GM12872 (cell line): ENCODE measurements around the gene BORCS5.

ENCODE experiments used
- TF ChIP-seq, protein P1 (sequence below): IDR thresholded peaks from 3 replicates; pipeline ENCODE4 v1.5.1; 2011; ENCODE audit warnings: low read depth, mild to moderate bottlenecking, low read length, moderate library complexity; ENCODE audit not compliant: insufficient read depth

The BORCS5 gene

DNA sequence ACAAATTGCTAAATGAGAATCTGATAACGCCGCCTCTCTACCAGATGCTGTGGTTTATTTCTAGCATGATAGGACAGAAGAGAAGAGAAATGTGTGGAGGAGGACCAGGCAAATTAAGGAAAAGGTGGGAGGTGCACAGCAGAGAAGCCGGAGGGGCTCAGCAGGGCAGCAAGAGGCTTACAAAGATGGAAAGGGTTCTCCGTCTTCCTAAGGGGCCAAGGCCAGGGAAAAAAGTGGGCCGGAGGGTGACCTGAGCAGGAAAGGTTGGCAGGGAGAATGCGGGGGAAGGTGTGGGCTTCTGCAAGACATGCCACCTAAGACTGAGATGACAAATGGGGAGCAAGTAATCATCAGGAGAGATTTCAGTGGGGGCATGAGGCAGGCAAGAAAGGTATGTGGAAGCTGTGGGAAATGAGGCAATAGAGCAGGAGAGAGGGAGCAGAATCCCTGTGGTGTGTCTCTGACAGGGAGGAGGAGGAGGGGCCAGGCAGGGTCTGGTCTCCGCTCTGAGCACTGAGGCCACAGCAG lies 25.6 kb upstream of the BORCS5 start:
- TF ChIP-seq, protein P1, sequence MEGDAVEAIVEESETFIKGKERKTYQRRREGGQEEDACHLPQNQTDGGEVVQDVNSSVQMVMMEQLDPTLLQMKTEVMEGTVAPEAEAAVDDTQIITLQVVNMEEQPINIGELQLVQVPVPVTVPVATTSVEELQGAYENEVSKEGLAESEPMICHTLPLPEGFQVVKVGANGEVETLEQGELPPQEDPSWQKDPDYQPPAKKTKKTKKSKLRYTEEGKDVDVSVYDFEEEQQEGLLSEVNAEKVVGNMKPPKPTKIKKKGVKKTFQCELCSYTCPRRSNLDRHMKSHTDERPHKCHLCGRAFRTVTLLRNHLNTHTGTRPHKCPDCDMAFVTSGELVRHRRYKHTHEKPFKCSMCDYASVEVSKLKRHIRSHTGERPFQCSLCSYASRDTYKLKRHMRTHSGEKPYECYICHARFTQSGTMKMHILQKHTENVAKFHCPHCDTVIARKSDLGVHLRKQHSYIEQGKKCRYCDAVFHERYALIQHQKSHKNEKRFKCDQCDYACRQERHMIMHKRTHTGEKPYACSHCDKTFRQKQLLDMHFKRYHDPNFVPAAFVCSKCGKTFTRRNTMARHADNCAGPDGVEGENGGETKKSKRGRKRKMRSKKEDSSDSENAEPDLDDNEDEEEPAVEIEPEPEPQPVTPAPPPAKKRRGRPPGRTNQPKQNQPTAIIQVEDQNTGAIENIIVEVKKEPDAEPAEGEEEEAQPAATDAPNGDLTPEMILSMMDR, result no peak

DNA sequence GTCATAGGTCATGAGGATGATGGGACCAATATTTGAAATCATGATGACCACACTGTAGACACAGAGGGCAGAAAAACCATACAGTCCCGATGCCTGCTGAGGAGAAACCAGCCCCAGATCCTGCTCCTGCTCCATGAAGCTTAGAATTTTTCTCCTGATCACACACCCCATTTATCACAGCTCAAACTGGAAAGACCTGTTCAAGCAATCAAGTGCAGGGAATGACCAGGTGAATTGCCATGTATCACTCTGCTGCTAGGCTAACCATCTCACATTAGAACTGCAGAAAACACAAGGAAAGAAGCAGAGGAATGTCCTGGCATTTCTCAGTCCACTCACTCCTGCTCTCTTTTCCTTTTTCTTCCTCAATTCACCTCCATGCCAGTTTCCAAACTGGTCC lies 25.0 kb upstream of the BORCS5 start:
- TF ChIP-seq, protein P1, result no peak

DNA sequence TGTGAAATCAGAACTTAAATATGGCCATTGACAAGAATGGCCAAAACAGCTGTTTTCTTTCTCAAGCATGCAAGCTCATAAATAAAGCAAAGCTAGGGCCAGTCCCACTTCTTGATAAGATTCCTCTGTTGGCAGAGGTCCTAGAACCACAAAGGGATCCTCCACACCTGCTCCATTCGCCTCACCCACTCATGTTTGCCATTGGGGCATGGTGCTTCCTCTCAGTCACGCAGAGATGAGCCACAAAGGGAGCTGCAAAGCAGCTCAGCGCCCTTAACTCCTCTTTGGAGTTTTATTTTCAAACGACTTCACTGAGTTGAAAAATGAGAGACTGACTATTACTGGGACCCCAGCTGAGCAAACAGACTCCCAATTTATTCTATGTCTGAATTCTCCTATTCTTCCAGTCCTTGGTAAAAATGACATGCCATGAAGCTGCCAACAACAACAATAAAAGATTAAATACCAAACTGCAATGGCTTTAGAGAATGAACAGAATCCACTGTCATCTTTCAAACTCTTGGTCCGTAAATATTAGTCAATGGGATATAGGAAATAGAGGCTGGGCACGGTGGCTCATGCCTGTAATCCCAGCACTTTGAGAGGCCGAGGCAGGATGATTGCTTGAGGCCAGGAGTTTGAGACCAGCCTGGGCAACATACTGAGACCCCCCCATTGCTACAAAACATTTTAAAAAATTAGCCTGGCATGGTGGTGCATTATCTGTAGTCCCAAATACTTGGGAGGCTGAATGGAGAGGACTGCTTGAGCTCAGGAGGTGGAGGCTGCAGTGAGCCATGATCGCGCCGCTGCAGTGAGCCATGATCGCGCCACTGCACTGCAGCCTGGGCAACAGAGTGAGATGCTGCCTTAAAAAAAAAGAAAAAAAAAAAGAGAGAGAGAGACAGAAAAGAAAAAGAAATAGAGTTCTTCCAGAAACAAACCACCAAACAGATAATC lies 23.2 kb upstream of the BORCS5 start:
- TF ChIP-seq, protein P1, result no peak

DNA sequence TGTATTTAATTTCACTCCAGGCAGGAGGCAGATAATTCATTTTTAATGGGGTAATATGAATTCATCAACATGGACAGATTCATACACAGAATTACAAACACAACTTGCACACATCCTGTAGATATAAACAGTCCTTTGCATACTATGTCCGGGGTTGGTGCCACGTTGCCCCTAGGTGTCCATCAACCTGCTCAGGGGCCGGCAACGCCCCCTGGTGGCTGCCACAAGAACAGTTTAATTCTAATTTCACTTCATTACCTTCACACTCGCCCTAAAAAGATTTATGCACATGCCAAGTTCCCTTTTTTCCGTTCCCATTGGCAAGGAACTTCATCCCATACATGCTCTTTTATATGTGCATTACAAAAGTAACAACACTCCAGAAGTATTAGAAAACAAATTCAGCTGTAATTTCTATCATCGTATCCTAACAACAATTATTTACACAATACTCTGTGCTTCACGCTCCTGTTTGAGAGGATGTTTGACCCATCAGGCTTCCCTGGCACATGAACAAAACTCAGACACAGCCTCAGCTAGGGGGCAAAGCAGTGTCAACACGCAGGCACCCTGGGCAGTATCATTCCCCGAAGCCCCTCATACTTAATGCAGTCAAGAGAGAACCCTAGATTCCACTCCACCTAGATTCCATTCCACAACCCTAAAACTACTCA lies 22.4 kb upstream of the BORCS5 start:
- TF ChIP-seq, protein P1, result peak; percentile 85

DNA sequence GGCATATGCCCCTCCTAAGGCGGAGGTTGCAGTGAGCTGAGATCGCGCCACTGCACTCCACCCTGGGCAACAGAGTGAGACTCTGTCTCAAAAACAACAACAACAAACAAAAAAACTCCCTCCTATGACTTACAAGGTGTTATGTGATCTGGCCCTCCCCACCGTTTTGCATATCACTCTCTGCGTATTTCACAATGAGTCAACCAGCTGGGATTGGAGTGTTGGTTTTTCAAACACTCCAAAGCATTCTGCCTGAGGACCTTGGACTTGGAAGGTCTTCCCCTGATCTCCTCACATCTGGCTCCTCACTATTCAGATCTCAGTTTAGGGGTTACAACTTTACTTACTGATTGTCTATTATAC lies 20.8 kb upstream of the BORCS5 start:
- TF ChIP-seq, protein P1, result no peak

DNA sequence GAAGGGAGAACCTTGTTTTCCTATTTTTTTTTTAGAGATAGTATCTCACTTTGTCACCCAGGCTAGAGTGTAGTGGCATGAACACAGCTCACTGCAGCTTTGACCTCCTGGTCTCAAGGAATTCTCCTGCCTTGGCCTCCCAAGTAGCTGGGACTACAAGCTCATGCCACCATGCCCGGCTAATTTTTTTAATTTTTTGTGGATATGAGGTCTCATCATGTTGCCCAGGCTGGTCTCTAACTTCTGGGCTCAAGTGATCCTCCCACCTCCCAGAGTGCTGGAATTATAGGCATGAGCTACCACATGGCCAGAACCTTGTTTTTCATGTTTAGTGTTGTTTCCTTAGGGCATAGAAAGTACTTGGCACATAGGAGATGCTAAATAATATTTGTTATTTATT lies 20.4 kb upstream of the BORCS5 start:
- TF ChIP-seq, protein P1, result no peak

DNA sequence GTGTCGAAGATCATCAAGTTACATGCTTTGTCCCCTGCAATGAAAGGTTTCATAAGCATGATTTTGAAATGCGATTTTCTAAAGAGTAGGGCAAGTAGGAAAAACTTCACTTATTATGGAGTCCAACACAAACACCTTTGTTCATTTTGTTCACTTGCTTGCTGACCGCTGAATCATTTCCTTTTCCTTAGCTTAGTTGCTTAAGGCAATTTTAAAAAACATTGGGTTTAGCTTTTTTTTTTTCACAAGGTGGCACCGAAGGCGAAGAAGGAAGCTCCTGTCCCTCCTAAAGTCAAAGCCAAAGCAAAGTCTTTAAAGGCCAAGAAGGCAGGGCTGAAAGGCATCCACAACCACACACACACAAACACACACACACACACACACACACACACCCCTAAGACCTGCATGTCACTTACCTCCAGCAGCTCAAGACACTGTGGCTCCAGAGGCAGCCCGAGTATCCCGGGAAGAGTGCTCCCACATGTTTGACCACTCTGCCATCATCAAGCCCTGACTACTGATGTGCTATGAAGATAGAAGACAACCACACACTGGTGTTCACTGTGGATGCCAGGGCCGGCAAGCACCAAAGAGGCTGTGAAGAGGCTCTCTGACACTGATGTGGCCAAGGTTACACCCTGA lies 18.2 kb upstream of the BORCS5 start:
- TF ChIP-seq, protein P1, result no peak
